DLD1 (cell line): Measurements from ENCODE around the gene TMEM63B.
"Not testable (repeated sequence)": the region's sequence is repeated elsewhere in the genome, so short reads cannot be mapped to it uniquely, and the experiment has no call there.

Source experiments
- in situ Hi-C: cut with HindIII; loops from 2 replicates; pipeline ENCODE4 v1.10.0; 2017; ENCODE audit warnings: low sequenced_read_pairs

TMEM63B gene

DNA sequence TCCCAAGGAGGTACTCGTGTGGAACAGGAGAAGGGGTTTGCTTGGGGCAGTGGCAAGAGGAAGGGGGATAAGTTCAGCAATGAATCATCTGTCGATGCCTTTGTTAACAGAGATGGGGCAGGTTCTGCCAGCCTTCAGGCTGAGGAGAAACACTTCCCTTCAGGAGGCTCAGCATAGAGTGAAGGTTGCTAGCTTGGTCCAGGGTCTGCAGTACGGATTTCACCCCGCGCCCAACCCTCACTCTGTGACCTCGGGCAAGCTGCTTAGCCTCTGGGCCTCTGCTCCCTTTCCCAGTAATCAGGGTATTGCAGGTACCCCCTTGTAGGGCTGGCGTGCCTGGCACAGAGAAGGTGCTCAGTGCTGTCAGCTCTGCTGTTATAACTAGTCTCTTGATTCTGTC lies 38.8 kb downstream of the TMEM63B start:
- in situ Hi-C loops, result no loop called here

DNA sequence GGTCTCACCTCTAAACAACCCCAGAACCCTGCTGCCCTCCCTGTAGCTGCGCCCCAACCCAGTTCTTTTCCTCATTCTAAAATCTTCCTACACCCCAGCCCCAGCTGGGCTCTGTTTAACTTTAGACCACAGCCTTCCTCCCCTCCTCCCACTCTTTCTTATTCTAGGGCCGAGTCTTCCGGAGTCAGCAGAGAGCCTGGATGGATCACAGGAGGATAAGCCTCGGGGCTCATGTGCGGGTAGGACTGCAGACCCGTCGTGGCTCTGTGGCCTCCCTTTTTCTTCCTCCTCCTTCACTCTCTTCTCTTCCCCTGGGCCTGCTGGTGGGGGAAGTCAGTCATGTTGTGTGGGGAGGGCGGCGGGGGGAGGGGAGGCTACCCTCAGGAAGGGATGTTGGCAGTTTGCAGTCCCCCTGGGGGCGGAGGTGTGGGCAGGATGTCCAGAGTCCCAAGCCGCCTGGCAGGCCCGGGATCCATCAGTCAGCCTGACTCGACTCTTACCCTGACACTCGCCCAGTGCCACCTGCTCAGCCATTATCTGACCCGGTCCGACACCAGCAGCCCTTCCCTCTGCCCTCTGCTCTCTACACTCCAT lies 39.3 kb downstream of the TMEM63B start:
- in situ Hi-C loops, result no loop called here

DNA sequence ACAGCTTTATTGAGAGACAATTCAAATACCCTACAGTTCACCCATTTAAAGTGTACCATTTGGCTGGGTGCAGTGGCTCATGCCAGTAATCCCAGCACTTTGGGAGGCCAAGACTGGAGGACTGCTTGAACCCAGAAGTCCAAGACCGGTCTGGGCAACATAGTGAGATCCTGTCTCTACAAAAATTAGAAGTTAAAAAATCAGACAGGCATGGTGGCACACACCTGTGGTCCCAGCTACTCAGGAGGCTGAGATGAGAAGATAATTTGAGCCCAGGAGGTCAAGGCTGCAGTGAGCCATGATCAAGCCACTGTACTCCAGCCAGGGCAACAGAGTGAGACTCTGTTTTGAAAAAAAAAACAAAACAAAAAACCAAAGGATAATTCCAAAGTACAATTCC lies 40.2 kb downstream of the TMEM63B start:
- in situ Hi-C loops, result no loop called here

DNA sequence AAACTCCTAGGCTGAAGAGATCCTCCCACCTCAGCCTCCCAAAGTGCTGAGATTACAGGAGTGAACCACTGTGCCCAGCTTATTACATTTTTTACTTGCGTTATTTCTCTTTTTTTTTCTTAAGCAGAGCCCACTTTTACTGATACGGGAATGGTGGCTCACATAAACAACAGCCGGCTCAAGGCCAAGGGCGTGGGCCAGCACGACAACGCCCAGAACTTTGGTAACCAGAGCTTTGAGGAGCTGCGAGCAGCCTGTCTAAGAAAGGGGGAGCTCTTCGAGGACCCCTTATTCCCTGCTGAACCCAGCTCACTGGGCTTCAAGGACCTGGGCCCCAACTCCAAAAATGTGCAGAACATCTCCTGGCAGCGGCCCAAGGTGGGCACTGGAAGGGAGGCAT lies 41.8 kb downstream of the TMEM63B start:
- in situ Hi-C loops, result no loop called here

DNA sequence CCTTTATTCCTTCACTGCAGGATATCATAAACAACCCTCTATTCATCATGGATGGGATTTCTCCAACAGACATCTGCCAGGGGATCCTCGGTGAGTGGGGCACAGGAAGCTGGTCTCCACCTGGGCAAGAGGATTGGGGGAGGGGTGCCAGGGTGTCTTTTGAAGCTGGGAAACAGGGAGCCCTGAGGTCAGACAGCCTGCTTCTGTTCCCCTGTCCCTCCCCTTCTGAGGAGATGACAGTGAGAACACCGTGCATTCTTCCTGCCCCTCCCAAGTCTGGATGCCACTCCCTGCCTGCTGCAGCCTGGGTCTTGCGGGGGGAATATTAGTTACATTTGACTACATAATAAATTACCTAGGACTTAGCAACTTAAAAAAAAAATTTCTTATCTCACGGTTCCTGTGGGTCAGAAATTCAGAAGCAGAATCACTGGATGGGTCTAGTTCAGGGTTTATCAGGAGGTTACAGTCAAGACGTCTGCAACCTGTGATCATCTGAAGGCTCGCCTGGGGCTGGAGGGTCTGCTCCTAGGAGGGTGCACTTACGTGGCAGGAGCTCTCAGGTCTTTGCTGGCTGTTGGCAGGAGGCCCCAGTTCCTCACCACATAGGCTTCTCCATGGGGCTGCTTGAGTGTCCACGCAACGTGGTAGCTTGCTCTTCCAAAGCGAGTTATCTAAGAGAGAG lies 42.7 kb downstream of the TMEM63B start:
- in situ Hi-C loops, result no loop called here

DNA sequence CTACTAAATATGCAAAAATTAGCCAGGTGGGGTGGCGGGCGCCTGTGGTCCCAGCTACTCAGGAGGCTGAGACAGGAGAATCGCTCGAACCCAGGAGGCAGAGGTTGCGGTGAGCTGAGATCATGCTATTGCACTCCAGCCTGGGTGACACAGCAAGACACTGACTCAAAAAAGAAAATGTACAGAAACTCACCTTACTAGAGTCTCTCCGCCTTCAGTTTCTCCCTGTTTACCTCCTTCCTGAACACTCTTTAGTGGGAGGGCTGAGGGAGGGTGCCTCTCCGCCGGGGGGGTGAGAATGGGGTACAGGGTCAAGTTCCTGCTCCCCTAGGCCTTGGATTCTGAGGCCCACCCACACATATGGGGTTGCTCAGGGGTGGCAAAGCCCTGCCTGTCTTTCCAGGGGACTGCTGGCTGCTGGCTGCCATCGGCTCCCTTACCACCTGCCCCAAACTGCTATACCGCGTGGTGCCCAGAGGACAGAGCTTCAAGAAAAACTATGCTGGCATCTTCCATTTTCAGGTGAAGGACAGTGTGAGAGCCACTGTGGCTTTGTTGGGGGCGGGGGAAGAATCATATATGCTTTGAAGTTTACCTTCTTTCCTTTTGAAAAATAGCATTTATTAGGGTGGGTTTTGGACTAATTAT lies 44.7 kb downstream of the TMEM63B start:
- in situ Hi-C loops, result no loop called here

DNA sequence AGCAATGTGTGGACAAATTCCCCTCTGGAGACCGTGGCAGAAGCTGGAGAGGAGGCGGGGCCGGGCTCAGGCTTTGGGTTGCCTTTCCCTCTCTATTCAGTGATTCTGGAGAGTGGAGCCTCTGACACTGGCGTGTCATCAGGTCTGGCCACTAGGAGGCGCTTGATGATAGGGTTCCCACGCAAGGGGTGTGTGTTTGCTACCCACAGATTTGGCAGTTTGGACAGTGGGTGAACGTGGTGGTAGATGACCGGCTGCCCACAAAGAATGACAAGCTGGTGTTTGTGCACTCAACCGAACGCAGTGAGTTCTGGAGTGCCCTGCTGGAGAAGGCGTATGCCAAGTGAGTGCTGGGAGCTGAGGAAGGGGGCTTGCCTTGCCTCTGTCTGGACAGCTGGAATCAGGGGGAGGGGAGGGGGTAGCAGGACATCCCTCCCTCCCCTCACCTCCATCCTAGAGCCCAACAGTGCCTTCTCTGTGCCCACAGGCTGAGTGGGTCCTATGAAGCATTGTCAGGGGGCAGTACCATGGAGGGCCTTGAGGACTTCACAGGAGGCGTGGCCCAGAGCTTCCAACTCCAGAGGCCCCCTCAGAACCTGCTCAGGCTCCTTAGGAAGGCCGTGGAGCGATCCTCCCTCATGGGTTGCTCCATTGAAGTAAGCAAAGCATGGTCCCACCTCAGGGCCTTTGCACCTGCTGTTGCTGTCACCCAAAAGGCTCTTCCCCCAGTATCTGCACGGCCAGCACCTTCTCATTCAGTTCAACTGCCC lies 45.6 kb downstream of the TMEM63B start:
- in situ Hi-C loops, result no loop called here

DNA sequence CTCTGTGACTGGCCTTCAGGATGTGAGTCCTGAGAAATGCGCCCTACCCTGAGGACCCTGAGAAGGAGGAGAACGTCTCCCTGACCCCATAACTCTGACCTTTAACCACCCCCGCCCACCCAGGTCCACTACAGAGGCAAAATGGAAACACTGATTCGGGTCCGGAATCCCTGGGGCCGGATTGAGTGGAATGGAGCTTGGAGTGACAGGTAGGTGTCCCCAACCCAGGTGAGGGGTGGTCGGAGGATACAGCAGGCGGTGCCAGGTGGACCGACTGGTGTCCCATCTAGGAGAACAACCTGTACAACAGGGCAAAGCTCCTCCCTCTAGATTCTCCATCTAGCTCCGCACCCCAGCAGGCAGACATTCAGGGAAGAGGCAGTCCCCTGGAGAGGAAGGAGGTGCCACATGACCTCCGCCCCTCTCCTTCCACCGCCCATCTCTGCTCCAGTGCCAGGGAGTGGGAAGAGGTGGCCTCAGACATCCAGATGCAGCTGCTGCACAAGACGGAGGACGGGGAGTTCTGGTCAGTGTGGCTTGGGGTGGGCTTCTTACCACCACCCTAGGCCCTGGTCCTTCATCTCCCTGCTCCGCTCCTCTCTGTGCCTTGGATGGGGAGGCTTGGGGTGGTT lies 48.9 kb downstream of the TMEM63B start:
- in situ Hi-C loops, result no loop called here

DNA sequence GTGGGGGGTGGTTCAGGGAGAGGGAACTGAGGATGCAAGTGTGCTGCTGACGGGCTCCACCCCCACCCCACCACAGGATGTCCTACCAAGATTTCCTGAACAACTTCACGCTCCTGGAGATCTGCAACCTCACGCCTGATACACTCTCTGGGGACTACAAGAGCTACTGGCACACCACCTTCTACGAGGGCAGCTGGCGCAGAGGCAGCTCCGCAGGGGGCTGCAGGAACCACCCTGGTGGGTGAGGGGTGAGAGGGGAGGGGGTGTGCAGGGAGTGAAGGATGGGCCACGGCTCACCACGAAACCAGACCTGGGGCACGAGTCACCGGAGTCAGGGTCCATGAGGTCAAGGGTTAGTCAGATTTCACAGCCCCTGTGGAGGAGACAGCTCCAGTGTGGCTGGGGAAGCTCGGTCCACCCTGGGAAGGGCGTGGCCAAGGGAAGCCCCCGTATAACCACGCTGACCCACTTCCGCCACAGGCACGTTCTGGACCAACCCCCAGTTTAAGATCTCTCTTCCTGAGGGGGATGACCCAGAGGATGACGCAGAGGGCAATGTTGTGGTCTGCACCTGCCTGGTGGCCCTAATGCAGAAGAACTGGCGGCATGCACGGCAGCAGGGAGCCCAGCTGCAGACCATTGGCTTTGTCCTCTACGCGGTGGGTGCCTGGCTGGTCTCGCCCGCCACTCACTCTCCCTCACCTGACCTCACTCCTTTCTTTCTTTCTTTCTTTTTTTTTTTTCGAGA lies 49.6 kb downstream of the TMEM63B start:
- in situ Hi-C loops, result no loop called here

DNA sequence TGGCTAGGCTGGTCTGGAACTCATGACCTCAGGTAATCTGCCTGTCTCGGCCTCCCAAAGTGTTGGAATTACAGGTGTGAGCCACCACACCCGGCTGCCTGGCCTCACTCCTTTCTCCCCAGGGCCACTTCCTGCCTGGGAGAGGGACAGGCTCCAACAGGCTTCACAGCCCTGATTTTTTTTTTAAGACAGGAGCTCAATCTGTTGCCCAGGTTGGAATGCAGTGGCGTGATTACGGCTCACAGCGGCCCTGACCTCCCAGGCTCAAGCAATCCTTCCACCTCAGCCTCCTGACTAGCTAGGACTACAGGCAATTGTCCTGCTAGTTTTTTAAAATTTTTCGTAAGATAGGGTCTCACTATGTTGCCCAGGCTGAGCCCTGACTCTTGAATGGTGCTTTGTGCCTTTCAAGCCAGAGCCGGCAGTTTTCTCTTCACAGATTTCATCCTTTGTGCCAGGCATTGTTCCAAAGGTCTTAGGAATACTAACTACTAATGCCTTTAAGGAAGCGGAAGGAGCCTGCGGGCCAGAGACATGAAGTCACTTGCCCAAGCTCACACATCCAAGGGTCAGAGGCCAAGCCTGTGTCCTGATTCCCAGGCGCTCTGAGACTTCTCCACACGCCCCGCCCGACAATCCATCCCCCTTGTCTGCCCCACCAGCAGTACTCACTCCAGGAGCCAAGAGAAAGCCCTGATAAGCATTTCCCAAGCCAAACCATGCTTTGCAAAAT lies 50.5 kb downstream of the TMEM63B start:
- in situ Hi-C loops, result no loop called here

DNA sequence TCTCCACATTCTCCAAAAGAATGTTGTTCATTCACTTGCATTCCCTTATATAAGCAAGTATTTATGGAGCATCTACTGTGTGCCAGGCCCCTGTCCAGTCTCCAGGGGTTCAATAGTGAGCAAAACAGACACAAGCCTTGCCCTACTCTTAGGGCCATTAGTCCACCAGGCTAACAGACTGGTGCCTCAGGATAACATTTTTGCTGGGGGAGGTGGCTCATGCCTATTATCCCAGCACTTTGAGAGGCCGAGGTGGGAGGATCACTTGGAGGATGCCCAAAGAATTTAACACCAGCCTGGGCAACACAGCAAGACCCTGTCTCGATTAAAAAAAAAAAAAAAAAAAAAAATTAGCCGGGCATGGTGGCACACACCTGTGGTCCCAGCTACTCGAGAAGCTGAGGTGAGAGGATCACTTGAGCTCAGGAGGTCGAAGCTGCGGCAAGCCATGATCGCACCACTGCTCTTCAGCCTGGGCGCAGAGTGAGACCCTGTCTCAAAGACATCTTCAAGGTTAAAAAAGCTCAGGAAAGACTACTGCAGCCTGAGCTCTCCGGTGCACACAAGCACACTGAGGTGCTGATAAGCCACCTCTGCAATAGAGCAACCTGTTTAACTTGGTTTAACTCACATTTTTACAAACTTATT lies 51.2 kb downstream of the TMEM63B start:
- in situ Hi-C loops, result no loop called here

DNA sequence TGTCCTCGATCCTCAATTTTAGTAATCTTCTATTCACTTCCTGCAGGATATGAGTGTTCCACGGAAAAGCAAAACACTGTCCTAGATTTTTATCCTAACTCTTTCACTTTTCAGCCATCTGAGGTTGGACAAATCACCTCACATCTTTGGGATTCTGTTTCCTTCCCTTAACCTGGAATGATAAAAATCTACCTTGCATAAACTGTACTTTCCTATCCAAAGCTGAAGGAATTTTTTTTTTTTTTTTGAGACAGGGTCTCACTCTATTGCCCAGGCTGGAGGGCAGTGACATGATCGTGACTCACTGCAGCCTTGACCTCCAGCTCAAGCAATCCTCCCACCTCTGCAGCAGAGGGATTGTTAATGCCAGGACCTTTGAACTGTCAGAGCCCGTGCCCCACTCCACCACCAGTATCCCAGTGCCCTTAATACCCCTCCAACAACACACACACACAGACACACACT lies 51.8 kb downstream of the TMEM63B start:
- in situ Hi-C loops, result no loop called here

DNA sequence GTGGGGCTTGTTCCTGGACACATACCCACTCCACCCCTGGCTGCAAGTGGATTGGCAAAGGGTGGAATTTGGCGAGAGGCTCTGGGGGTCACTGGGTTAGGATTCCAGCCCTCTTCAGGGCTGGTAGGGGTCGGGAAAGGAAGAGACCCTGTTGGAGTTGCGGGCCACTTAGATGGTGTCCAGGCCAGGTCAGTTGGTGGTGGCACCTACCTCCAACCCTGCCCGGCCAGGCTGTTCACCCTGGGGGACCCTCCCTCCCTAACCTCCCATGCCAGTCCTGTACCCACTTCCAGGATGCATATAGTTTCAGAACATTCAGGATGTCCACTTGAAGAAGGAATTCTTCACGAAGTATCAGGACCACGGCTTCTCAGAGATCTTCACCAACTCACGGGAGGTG lies 52.3 kb downstream of the TMEM63B start:
- in situ Hi-C loops, result no loop called here

DNA sequence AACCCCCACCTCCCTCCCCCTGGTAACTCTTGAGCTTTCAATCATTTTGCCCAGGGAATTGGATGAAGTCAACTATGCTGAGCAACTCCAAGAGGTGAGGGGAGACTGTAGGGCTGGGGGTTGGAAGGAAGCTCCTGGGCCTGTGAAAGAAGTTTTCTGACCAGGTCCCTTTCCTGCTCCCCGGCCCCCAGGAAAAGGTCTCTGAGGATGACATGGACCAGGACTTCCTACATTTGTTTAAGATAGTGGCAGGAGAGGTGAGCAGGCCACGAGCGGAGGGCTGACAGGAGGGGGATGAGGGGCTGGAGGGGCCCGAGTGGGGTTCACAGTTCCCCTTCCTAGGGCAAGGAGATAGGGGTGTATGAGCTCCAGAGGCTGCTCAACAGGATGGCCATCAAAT lies 53.1 kb downstream of the TMEM63B start:
- in situ Hi-C loops, result no loop called here

DNA sequence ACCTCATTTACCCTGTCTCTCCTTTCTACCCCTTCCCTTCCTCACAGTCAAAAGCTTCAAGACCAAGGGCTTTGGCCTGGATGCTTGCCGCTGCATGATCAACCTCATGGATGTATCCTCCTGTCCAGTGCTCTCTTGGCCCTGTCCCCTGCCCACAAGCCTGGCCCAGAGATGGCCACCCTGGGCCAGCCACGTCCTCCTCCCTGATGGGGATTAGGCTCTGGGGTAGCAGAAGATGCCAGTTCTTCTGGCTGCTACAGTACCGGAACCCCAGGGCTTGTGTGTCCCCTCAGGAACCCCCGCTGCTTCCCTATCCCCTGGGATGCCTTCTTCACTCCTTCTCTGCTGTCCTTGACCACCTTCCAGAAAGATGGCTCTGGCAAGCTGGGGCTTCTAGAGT lies 53.5 kb downstream of the TMEM63B start:
- in situ Hi-C loops, result no loop called here

DNA sequence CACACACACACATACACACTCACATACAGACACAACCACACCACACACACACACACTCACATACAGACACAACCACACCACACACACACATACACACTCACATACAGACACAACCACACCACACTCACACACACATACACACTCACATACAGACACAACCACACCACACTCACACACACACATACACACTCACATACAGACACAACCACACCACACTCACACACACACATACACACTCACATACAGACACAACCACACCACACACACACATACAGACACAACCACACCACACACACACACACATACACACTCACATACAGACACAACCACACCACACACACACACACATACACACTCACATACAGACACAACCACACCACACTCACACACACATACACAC lies 54.4 kb downstream of the TMEM63B start:
- in situ Hi-C loops, result not testable (repeated sequence)

DNA sequence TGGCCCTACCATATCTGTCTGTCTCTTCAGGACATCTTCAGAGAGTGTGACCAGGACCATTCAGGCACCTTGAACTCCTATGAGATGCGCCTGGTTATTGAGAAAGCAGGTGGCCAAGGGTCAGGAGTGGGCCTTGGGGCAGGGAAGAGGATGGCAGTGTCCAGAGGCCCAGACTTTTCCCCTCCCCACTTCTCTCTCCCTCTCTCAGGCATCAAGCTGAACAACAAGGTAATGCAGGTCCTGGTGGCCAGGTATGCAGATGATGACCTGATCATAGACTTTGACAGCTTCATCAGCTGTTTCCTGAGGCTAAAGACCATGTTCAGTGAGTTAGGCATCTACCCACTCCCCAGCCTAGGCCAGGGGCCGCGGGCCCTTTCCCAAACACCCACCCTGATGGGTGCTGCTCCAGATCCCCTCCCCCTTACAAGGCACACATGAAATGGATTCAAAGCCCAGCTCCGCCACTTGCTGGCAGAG lies 55.6 kb downstream of the TMEM63B start:
- in situ Hi-C loops, result no loop called here

DNA sequence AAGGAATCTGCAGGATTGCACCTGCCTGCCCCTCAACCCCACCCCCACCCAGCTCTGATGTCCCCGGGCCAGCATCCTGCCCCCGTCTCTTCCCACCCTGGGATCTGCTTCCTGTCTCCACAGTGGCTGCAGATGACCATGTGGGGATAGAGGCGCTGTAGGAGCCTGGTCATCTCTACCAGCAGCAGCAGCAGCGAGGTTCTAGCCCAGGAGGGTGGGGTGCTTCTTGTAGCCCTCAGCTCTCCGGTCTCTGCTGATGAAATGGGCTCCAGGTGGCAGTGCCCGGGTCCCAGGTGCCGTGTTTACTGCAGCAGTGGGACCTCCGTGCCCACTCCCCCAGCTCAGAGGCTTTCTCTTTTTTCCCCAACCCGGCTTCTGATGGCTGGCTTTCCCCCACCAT lies 56.4 kb downstream of the TMEM63B start:
- in situ Hi-C loops, result no loop called here

DNA sequence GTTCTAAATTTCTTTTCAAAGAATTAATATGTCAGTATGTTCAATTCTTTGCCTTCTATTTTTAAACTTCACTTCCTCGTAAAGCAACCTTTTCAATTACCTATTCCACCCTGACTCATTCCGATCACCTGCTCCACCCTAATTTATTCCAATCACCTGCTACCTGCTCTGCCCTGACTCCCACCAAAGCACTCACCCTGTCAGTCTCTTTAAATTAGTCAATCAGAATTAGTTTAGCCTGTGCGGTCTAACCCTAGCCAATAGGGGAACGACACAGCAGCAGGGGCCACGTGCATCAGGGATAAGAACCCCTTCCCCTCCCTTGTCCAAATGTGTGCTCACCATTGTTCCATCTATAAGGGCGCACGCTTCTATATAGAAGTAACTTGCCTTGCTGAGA lies 58.0 kb downstream of the TMEM63B start:
- in situ Hi-C loops, result not testable (repeated sequence)
